K562 (cell line): ENCODE results near the gene TCTN3. TPM values are rescaled to one million over a fixed set of nuclear protein-coding genes. Genes with fewer than 3 reads are reported as not detected.
A peak's percentile ranks its signal among the peaks of the same experiment; 100 is the strongest.

Source experiments
- BACH1 ChIP-seq: fragments of 200-800 bp; sonication (Bioruptor generic); IDR thresholded peaks from 2 replicates; pipeline ENCODE4 v1.6.1; 2016; ENCODE audit warnings: missing genetic modification characterization, missing compliant biosample characterization
- CUX1 ChIP-seq: fragments of 200-800 bp; sonication (Bioruptor generic); IDR thresholded peaks from 2 replicates; pipeline ENCODE4 v1.6.1; 2016; ENCODE audit warnings: missing genetic modification characterization, missing compliant biosample characterization
- FOXA1 ChIP-seq: fragments of 450-650 bp; IDR thresholded peaks from 2 replicates; pipeline ENCODE4 v1.6.1; 2016; ENCODE audit warnings: mild to moderate bottlenecking, borderline replicate concordance
- GABPA ChIP-seq: fragments of 200-800 bp; sonication (Bioruptor generic); conservative IDR thresholded peaks from 2 replicates; pipeline ENCODE4 v1.6.1; 2016; ENCODE audit warnings: low read depth, missing genetic modification characterization, missing compliant biosample characterization
- HDAC6 ChIP-seq: IDR thresholded peaks from 2 replicates; pipeline ENCODE4 v1.6.1; 2012; ENCODE audit warnings: low read depth, mild to moderate bottlenecking, control low read depth, inconsistent platforms, low read length, moderate library complexity
- HNRNPK ChIP-seq: fragments of 200-400 bp; formaldehyde crosslinking; IDR thresholded peaks from one replicate; pipeline ENCODE4 v1.6.1; 2018; ENCODE audit warnings: mild to moderate bottlenecking, low read depth, low read length; ENCODE audit not compliant: poor library complexity, severe bottlenecking
- IFI16 ChIP-seq: fragments of 250-450 bp; sonication (Bioruptor Pico); IDR thresholded peaks from 2 replicates; pipeline ENCODE4 v2.1.2; 2022; ENCODE audit warnings: mild to moderate bottlenecking, inconsistent platforms
- MAZ ChIP-seq, 2 experiments: fragments of 450-650 bp in 1 of 2; sonication (generic) in 1 of 2; formaldehyde crosslinking; IDR thresholded peaks in 1 of 2; conservative IDR thresholded peaks in 1 of 2; 2 replicates each; pipeline versions ENCODE4 v1.4.0 to v1.5.0; 2020; ENCODE audit warnings: mild to moderate bottlenecking in 1 of 2, missing genetic modification reagents in 1 of 2
- MYC ChIP-seq, 2 experiments: fragments of 250-450 bp in 1 of 2; sonication (Bioruptor Pico) in 1 of 2; IDR thresholded peaks; 2 replicates each; pipeline versions ENCODE4 v1.5.1 to v1.6.1; 2012 to 2021; ENCODE audit warnings: low read depth in 2 of 2, borderline replicate concordance in 1 of 2, improper control_type of control experiment in 1 of 2, low read length in 1 of 2, mild to moderate bottlenecking in 1 of 2, moderate library complexity in 1 of 2
- NFE2 ChIP-seq: IDR thresholded peaks from 2 replicates; pipeline ENCODE4 v1.6.1; 2014; ENCODE audit warnings: antibody characterized with exemption, low read depth
- PHB2 ChIP-seq: fragments of 450-650 bp; IDR thresholded peaks from 2 replicates; pipeline ENCODE4 v1.6.1; 2017; ENCODE audit warnings: low read depth
- ZBTB2 ChIP-seq: fragments of 450-650 bp; IDR thresholded peaks from 2 replicates; pipeline ENCODE4 v1.6.1; 2016; ENCODE audit warnings: antibody characterized with exemption
- ZNF384 ChIP-seq: IDR thresholded peaks from 2 replicates; pipeline ENCODE4 v1.6.1; 2012; ENCODE audit warnings: low read depth, low read length, improper control_type of control experiment
- ZNF41 ChIP-seq: fragments of 250-450 bp; sonication (Bioruptor Pico); conservative IDR thresholded peaks from 2 replicates; pipeline ENCODE4 v1.4.0; 2020; ENCODE audit warnings: mild to moderate bottlenecking
- polyA plus RNA-seq, 8 experiments: library from polyadenylated mRNA; depleted of rRNA in 4 of 8; stranded (reverse) in 5 of 8; unstranded in 3 of 8; fragments of >200 nt; fragmentation: Nextera tagmentation in 2 of 8; fragmentation: Illumina TruSeq in 1 of 8; extraction: Ambion mirVana in 2 of 8; extraction: Trizol in 1 of 8; gene quantifications; 2 replicates each; pipeline versions ENCODE4 v1.2.1 to v1.2.3, GENCODE V29; 2011 to 2014; ENCODE audit warnings: inconsistent platforms in 1 of 8, missing spikeins in 1 of 8
- total RNA-seq, 7 experiments: library from RNA; depleted of rRNA in 6 of 7; stranded (reverse); fragments of >200 nt in 6 of 7; fragmentation: Illumina TruSeq in 2 of 7; extraction: Trizol in 2 of 7; gene quantifications; 2 replicates each; pipeline versions ENCODE4 v1.2.1 to v1.2.3, GENCODE V29; 2011 to 2021; ENCODE audit warnings: low replicate concordance in 1 of 7
- TF ChIP-seq, protein P1 (sequence below): fragments of 250-450 bp; sonication (Bioruptor Pico); IDR thresholded peaks from 2 replicates; pipeline ENCODE4 v1.4.0; 2020; ENCODE audit warnings: mild to moderate bottlenecking, moderate library complexity

Gene TCTN3
- total and polyA plus RNA-seq, 9 of the 15 experiments (the other 6 are each of a cell fraction or from before 2014, with no cell fraction given), result 10.4 to 25.8 (median 16.3) TPM

DNA sequence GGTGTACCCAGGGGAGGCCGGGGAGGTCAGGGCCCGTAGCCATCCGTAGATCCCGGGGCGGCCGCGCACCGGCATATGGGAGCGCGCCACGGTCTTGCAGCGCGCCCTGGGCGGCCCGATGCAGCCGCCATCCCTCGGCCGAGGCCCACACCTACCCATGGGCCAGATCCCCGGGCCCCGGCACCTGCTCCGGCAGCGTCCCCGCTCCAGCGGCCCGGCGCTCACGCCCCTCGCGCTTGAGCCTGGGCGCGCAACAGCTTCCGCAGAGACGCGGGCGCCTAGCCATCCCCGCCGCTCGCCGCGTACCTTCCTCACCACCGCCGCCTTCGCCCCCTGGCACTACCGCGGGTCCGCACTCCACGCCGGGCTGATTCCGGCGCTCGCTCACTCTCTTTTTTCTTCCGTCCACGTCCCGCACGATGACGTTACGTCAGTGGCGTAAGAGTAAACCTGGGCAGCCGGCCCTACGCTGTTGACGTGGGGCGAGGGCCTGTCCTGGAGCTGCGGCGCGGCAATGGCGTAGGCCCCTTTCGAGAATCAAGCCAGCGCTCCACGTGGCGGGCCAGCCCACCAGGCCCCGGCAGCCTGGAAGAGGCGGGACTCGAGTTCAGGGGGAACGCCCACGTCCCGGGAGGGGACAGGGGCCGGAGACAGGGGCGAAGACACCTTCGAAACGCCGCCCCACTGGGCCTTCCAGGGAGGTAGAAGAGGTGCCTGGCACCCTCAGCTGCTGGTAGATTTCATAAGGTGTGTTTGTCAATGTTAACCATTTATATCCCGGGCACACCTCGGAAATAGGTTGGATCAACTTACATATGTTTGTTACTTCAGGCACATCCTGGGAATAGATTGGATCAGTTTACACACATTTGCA lies 37.2 kb downstream of the TCTN3 start, which contains the start of gene ALDH18A1 (continued):
- TF ChIP-seq NFE2 (no peak), HNRNPK (peak; percentile 100), ZNF384 (no peak), ZBTB2 (no peak), HDAC6 (no peak), CUX1 (CRISPR knock-in tag) (no peak), MYC (IDR thresholded peaks at IDR 0.05; ENCODE audit: low read depth, low read length) (peak; percentile 90; the same call in 1 of the 2 replicates), MYC (CRISPR knock-in tag; IDR thresholded peaks at IDR 0.05; ENCODE audit: borderline replicate concordance, low read depth) (peak; percentile 71; the same call in 1 of the 2 replicates), BACH1 (tag) (no peak), MAZ (CRISPR knock-in tag; conservative IDR thresholded peaks at IDR 0.05 in 1 of 2, IDR thresholded peaks at IDR 0.05 in 1 of 2) (0 out of 4 replicates have a peak, but pooled peaks have one; percentile 13 to 20), PHB2 (no peak), ZNF41 (CRISPR knock-in tag) (no peak), GABPA (tag) (no peak), FOXA1 (no peak), IFI16 (CRISPR knock-in tag) (no peak)
- TF ChIP-seq, protein P1, sequence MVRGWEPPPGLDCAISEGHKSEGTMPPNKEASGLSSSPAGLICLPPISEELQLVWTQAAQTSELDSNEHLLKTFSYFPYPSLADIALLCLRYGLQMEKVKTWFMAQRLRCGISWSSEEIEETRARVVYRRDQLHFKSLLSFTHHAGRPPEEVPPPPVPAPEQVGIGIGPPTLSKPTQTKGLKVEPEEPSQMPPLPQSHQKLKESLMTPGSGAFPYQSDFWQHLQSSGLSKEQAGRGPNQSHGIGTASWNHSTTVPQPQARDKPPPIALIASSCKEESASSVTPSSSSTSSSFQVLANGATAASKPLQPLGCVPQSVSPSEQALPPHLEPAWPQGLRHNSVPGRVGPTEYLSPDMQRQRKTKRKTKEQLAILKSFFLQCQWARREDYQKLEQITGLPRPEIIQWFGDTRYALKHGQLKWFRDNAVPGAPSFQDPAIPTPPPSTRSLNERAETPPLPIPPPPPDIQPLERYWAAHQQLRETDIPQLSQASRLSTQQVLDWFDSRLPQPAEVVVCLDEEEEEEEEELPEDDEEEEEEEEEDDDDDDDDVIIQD, result no peak
